GM12878 (cell line): ENCODE data around the gene SLC12A3. TPM values are rescaled to one million over a fixed set of nuclear protein-coding genes. Genes with fewer than 3 reads are reported as not detected.

Experiments
- ATAC-seq: fragments of 200-7000 bp; cut with Tn5 transposase; 3 replicates; pipeline ENCODE4 v1.9.1; 2020; ENCODE audit warnings: mild to moderate bottlenecking, moderate library complexity
- BruUV-seq: library from RNA; stranded (reverse); fragments of 400-500 nt; replicated peaks from 2 replicates; lab custom pipeline; 2021; lab: Mats Ljungman, UMichigan
- CTCF ChIA-PET: fragments of 300-600 bp; sonication (Branson Sonifier 250); formaldehyde crosslinking; extraction: SDS; loops from one replicate; lab custom pipeline; 2021; ENCODE audit warnings: inconsistent platforms; lab: Yijun Ruan, JAX
- POLR2A ChIA-PET: fragments of 350-600 bp; formaldehyde crosslinking; extraction: SDS; loops from one replicate; lab custom pipeline; 2021; ENCODE audit warnings: inconsistent platforms; lab: Charles Lee
- RAD21 ChIA-PET: fragments of 300-600 bp; sonication (Branson Sonifier 250); formaldehyde crosslinking; loops from one replicate; lab custom pipeline; 2023; ENCODE audit warnings: antibody characterized with exemption; ENCODE audit not compliant: unreplicated experiment; lab: Charles Lee
- SMC1A ChIA-PET: fragments of 300-600 bp; sonication (Branson Sonifier 250); formaldehyde crosslinking; loops from one replicate; lab custom pipeline; 2023; ENCODE audit not compliant: unreplicated experiment, uncharacterized antibody; lab: Charles Lee
- DNase-seq: peaks from one replicate; pipeline ENCODE4 v3.0.0-alpha.2; 2011; ENCODE audit warnings: low read depth, low spot score
- FAIRE-seq: peaks from 3 replicates; lab custom pipeline; 2011; peaks lifted over from hg19 to GRCh38; lab: Jason Lieb, UNC
- H2AFZ ChIP-seq: 2 replicates; pipeline ENCODE4 v1.6.0; 2011; ENCODE audit warnings: low read depth, low read length, control low read depth; ENCODE audit not compliant: control insufficient read depth
- H3K27ac ChIP-seq: 2 replicates; pipeline ENCODE4 v1.5.1; 2011; ENCODE audit warnings: control low read depth; ENCODE audit not compliant: control insufficient read depth, insufficient read depth
- H3K27me3 ChIP-seq, 2 experiments: replicated peaks in 1 of 2; 2 replicates each; pipeline versions ENCODE4 v1.6.0 to v1.6.1; 2011; ENCODE audit warnings: low read length in 1 of 2; ENCODE audit not compliant: control insufficient read depth in 2 of 2, insufficient read depth in 2 of 2
- H3K36me3 ChIP-seq, 2 experiments: 2 replicates each; pipeline ENCODE4 v1.5.1; 2011; ENCODE audit warnings: low read length in 1 of 2; ENCODE audit not compliant: control insufficient read depth in 2 of 2, insufficient read depth in 2 of 2
- H3K4me1 ChIP-seq: 2 replicates; pipeline ENCODE4 v1.6.1; 2011; ENCODE audit warnings: mild to moderate bottlenecking, low read length, moderate library complexity, mixed read lengths; ENCODE audit not compliant: control insufficient read depth, insufficient read depth
- H3K4me2 ChIP-seq: 2 replicates; pipeline ENCODE4 v1.6.0; 2011; ENCODE audit warnings: control low read depth; ENCODE audit not compliant: control insufficient read depth, insufficient read depth
- H3K4me3 ChIP-seq: fragments of 200-600 bp; sonication (generic); 2 replicates; pipeline ENCODE4 v1.5.1; 2016
- H3K79me2 ChIP-seq: 2 replicates; pipeline ENCODE4 v1.6.0; 2011; ENCODE audit warnings: low read length; ENCODE audit not compliant: control insufficient read depth, insufficient read depth
- H3K9ac ChIP-seq: 2 replicates; pipeline ENCODE4 v1.8.0; 2011; ENCODE audit warnings: low read length, control low read depth, mixed read lengths; ENCODE audit not compliant: control insufficient read depth, insufficient read depth
- H3K9me3 ChIP-seq: replicated peaks from 3 replicates; pipeline ENCODE4 v1.5.1; 2011; ENCODE audit warnings: mild to moderate bottlenecking, low read length; ENCODE audit not compliant: control insufficient read depth, insufficient read depth
- H4K20me1 ChIP-seq: 2 replicates; pipeline ENCODE4 v1.6.0; 2011; ENCODE audit not compliant: control insufficient read depth, insufficient read depth
- ASH2L ChIP-seq: fragments of 300-600, 200-600 bp; sonication (generic); IDR thresholded peaks from 2 replicates; pipeline ENCODE4 v1.6.1; 2017; ENCODE audit warnings: low read depth, mild to moderate bottlenecking, borderline replicate concordance
- BHLHE40 ChIP-seq, 2 experiments: fragments of 450-650 bp in 1 of 2; IDR thresholded peaks; 2 replicates each; pipeline ENCODE4 v1.6.1; 2011 to 2017; ENCODE audit warnings: low read depth in 2 of 2, borderline replicate concordance in 1 of 2, improper control_type of control experiment in 1 of 2, low read length in 1 of 2, mild to moderate bottlenecking in 1 of 2
- CEBPZ ChIP-seq: fragments of 150-350 bp; IDR thresholded peaks from 2 replicates; pipeline ENCODE4 v1.6.1; 2016; ENCODE audit warnings: low read depth, low read length
- CHD2 ChIP-seq: IDR thresholded peaks from 2 replicates; pipeline ENCODE4 v1.6.1; 2011; ENCODE audit warnings: low read depth, low read length, improper control_type of control experiment, borderline replicate concordance
- ESRRA ChIP-seq: IDR thresholded peaks from 2 replicates; pipeline ENCODE4 v1.6.1; 2012; ENCODE audit warnings: mild to moderate bottlenecking, low read length, improper control_type of control experiment
- GATAD2B ChIP-seq: fragments of 450-650 bp; conservative IDR thresholded peaks from 2 replicates; pipeline ENCODE4 v1.6.1; 2017; ENCODE audit warnings: low read depth, mild to moderate bottlenecking, moderate library complexity
- REST ChIP-seq: IDR thresholded peaks from 2 replicates; pipeline ENCODE4 v1.6.1; 2012; ENCODE audit warnings: mild to moderate bottlenecking, low read depth, low read length
- SIN3A ChIP-seq: IDR thresholded peaks from 2 replicates; pipeline ENCODE4 v1.6.1; 2012; ENCODE audit warnings: low read depth, low read length, improper control_type of control experiment
- TCF7 ChIP-seq: IDR thresholded peaks from 2 replicates; pipeline ENCODE4 v1.6.1; 2014; ENCODE audit warnings: antibody characterized with exemption, borderline replicate concordance
- WGBS: methylation state at CpG from one replicate; pipeline ENCODE4 v1.1.6; 2016; ENCODE audit warnings: low lambda C conversion rate; ENCODE audit not compliant: insufficient replicate concordance, insufficient coverage; ENCODE audit errors: missing lambda C conversion rate; 5-methylcytosine and 5-hydroxymethylcytosine counted together
- in situ Hi-C: fragments of 300-500 bp; cut with MboI; formaldehyde crosslinking; loops from 9 replicates; pipeline ENCODE4 v1.14.3; 2018; ENCODE audit warnings: mixed read lengths
- intact Hi-C: fragments of 100-400 bp; cut with micrococcal nuclease; formaldehyde crosslinking; loops from one replicate; pipeline ENCODE4 v1.14.2; 2022; ENCODE audit not compliant: unreplicated experiment
- polyA plus RNA-seq, 11 experiments: library from polyadenylated mRNA; depleted of rRNA in 4 of 11; unstranded in 6 of 11; stranded (reverse) in 5 of 11; fragments of >200 nt; fragmentation: Nextera tagmentation in 4 of 11; fragmentation: Illumina TruSeq in 1 of 11; extraction: Ambion mirVana in 4 of 11; extraction: Trizol in 1 of 11; gene quantifications; 1 replicate in 1 of 11; 2 replicates in 10 of 11; pipeline versions ENCODE4 v1.2.1 to v1.2.3, GENCODE V29; 2011 to 2016; ENCODE audit warnings: inconsistent platforms in 2 of 11, missing spikeins in 2 of 11, low read depth in 1 of 11
- total RNA-seq, 4 experiments: library from RNA; depleted of rRNA in 3 of 4; stranded (reverse); fragments of >200 nt in 3 of 4; fragmentation: Illumina TruSeq in 1 of 4; extraction: Trizol in 1 of 4; gene quantifications; 2 replicates each; pipeline versions ENCODE4 v1.2.1 to v1.2.3, GENCODE V29; 2013 to 2021
- TF ChIP-seq, protein P1 (sequence below): IDR thresholded peaks from 2 replicates; pipeline ENCODE4 v1.6.1; 2012; ENCODE audit warnings: low read depth, low read length, improper control_type of control experiment

SLC12A3 gene
- total and polyA plus RNA-seq, 10 of the 15 experiments (the other 5 are each of a cell fraction or from before 2014, with no cell fraction given) = 0.05 to 6.3 (median 3.1) TPM

DNA sequence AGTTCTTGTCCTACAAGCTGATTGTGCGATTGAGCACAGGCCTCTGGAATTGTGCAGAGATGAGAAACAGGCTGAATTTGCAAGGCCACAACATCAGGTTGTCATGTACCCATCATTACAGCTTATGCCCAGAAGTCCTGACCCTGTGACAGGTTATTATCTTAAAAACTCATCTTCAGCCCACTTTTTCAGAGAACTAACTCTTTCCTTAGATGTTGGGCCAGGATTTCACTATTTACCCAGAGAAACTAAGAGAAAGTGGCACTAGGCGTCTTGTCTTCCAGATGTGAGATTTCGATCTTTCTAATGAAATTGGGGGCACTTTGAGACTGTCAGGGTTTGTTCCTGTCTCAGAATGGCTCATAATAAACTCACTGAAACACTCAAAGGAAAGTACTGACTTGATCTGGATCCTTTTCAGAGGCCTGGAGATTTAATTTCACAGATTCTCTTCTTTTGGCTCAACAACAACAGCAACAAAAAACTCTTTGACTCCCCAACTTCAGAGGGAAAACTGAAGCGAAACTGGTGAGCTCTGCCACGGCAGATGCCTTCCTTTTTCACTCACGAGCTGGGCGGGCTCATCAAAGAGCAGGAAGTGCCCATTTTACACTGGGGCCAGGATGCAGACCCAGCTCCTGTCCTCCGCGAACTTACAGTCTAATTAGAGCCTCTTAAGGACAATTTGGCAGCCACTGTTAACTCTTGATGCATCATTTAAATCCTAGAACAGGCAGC, 17.7 kb upstream of the SLC12A3 start:
- in situ Hi-C loops = no loop called here
- WGBS = 22% methylated on average over 9 of the region's 9 CpGs
- peaks cover 9% of the 10 kb centered on the region; the same call in 1 of the 2 replicates for H3K4me1 ChIP-seq
- H4K20me1 ChIP-seq = no peaks in the 10 kb centered on the region
- H3K27ac ChIP-seq = no peak overlapping the region
- DNase-seq = no peak
- ChIA-PET RAD21 (interaction anchor here (0.9 to 1.6 kb wide), 3 partner anchors 8 to 114 kb away, joined by 3 to 4 read pairs (median 3); no protein-coding TSS in a partner anchor), POLR2A (interaction anchor here (0.7 kb wide), 1 partner anchor 351 kb away, joined by 3 read pairs; no protein-coding TSS in a partner anchor), SMC1A (interaction anchor here (0.7 to 2.2 kb wide), 8 partner anchors 8 to 71 kb away, joined by 3 to 9 read pairs (median 4); no protein-coding TSS in a partner anchor), CTCF (interaction anchor here (0.7 to 1.2 kb wide), 7 partner anchors 9 to 103 kb away, joined by 3 to 5 read pairs (median 3); no protein-coding TSS in a partner anchor)
- H3K36me3 ChIP-seq = no peaks in the 10 kb centered on the region
- no peak overlapping the region for H3K4me3 ChIP-seq
- intact Hi-C loops = no loop called here
- no peaks in the 10 kb centered on the region for H3K27me3 ChIP-seq
- no TSS peak for BruUV-seq
- peak overlapping the region; percentile 45; the same call in 1 of the 2 replicates for H3K4me2 ChIP-seq
- H2AFZ ChIP-seq = no peak overlapping the region
- H3K79me2 ChIP-seq = no peaks in the 10 kb centered on the region
- no peak for FAIRE-seq
- peak; percentile 73 for ATAC-seq
- H3K9ac ChIP-seq = no peak overlapping the region
- no peaks in the 10 kb centered on the region for H3K9me3 ChIP-seq
- TF ChIP-seq REST (no peak), GATAD2B (no peak), CEBPZ (no peak), CHD2 (no peak), SIN3A (no peak), BHLHE40 (IDR thresholded peaks at IDR 0.05; ENCODE audit: borderline replicate concordance in 1 of 2, low read depth in 2 of 2, low read length in 1 of 2) (peak; percentile 40 to 67; a peak in 2 of 4 replicates), TCF7 (0 out of 2 replicates have a peak, but pooled peaks have one; percentile 33), ASH2L (no peak), ESRRA (no peak)
- TF ChIP-seq, protein P1, sequence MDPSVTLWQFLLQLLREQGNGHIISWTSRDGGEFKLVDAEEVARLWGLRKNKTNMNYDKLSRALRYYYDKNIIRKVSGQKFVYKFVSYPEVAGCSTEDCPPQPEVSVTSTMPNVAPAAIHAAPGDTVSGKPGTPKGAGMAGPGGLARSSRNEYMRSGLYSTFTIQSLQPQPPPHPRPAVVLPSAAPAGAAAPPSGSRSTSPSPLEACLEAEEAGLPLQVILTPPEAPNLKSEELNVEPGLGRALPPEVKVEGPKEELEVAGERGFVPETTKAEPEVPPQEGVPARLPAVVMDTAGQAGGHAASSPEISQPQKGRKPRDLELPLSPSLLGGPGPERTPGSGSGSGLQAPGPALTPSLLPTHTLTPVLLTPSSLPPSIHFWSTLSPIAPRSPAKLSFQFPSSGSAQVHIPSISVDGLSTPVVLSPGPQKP = no peak
